Karpas-422 (cell line): Measurements from ENCODE around the gene TM9SF2. TPM values are rescaled to one million over a fixed set of nuclear protein-coding genes. Genes with fewer than 3 reads are reported as not detected.
A peak's percentile ranks its signal among the peaks of the same experiment; 100 is the strongest.

Experiments used
- DNase-seq: peaks from one replicate; pipeline ENCODE4 v3.0.0-alpha.2; 2015
- H2AFZ ChIP-seq: fragments of 200-600 bp; sonication (generic); 2 replicates; pipeline ENCODE4 v1.6.1; 2014; ENCODE audit warnings: antibody characterized with exemption, low read length, mixed read lengths
- H3K27ac ChIP-seq: fragments of 200-600 bp; sonication (generic); 2 replicates; pipeline ENCODE4 v1.5.1; 2014; ENCODE audit warnings: mild to moderate bottlenecking, low read length, moderate library complexity
- H3K27me3 ChIP-seq: fragments of 200-600 bp; sonication (generic); 2 replicates; pipeline ENCODE4 v1.6.1; 2014; ENCODE audit warnings: low read length, mixed read lengths
- H3K36me3 ChIP-seq: fragments of 200-600 bp; sonication (generic); 2 replicates; pipeline ENCODE4 v1.6.1; 2014; ENCODE audit warnings: low read length, mixed read lengths; ENCODE audit not compliant: insufficient read depth
- H3K4me1 ChIP-seq: fragments of 200-600 bp; sonication (generic); 2 replicates; pipeline ENCODE4 v1.6.1; 2014; ENCODE audit warnings: mild to moderate bottlenecking, low read length, mixed read lengths
- H3K4me2 ChIP-seq: fragments of 200-600 bp; sonication (generic); 2 replicates; pipeline ENCODE4 v1.6.1; 2014; ENCODE audit warnings: low read length, low read depth, mild to moderate bottlenecking; ENCODE audit not compliant: poor library complexity, severe bottlenecking
- H3K4me3 ChIP-seq: fragments of 200-600 bp; sonication (generic); 2 replicates; pipeline ENCODE4 v1.5.1; 2014; ENCODE audit warnings: mild to moderate bottlenecking, antibody characterized with exemption, low read length, mixed read lengths
- H3K79me2 ChIP-seq: fragments of 200-600 bp; sonication (generic); 2 replicates; pipeline ENCODE4 v1.6.1; 2014; ENCODE audit warnings: mild to moderate bottlenecking, low read length, mixed read lengths
- H3K9ac ChIP-seq: fragments of 200-600 bp; sonication (generic); 2 replicates; pipeline ENCODE4 v1.6.0; 2014; ENCODE audit warnings: low read length
- H3K9me2 ChIP-seq: fragments of 200-600 bp; sonication (generic), shearing (Covaris generic); replicated peaks from 2 replicates; pipeline ENCODE4 v1.6.0; 2014; ENCODE audit warnings: mild to moderate bottlenecking, low read length, moderate library complexity; ENCODE audit not compliant: insufficient read depth
- H3K9me3 ChIP-seq: fragments of 300-700, 200-600 bp; sonication (generic); 2 replicates; pipeline ENCODE4 v1.6.1; 2014; ENCODE audit warnings: low read length, mixed read lengths
- H4K20me1 ChIP-seq: fragments of 200-600 bp; sonication (generic); 2 replicates; pipeline ENCODE4 v1.6.1; 2014; ENCODE audit warnings: mild to moderate bottlenecking, antibody characterized with exemption, low read length, low read depth; ENCODE audit not compliant: insufficient read depth
- total RNA-seq: library from RNA; depleted of rRNA; stranded (reverse); fragments of >200 nt; shearing (Covaris generic); gene quantifications from 2 replicates; pipeline ENCODE4 v1.2.3, GENCODE V29; 2014; ENCODE audit warnings: low replicate concordance

TM9SF2 gene
- total RNA-seq, 1 experiment from 2014 or later, result 134 TPM

- no peaks in the 10 kb centered on the region for H3K36me3 ChIP-seq
- no peaks in the 10 kb centered on the region for H3K27me3 ChIP-seq
- H4K20me1 ChIP-seq, result no peaks in the 10 kb centered on the region
- peak overlapping the region; percentile 64 for H2AFZ ChIP-seq
- H3K4me3 ChIP-seq, result peak overlapping the region; percentile 83
- peaks cover 24% of the 10 kb centered on the region for H3K79me2 ChIP-seq
- H3K9me2 ChIP-seq, result no peaks in the 10 kb centered on the region
- H3K4me1 ChIP-seq, result peaks cover 51% of the 10 kb centered on the region
- H3K4me2 ChIP-seq, result peak overlapping the region; percentile 98
- H3K9me3 ChIP-seq, result no peaks in the 10 kb centered on the region
- peak; percentile 99 for DNase-seq
- peak overlapping the region; percentile 70 for H3K27ac ChIP-seq
- peak overlapping the region; percentile 84 for H3K9ac ChIP-seq
Observed at GRCh38 chr13:99498171-99499161, 2.8 kb upstream of the TM9SF2 start.

GRCh38 chr13:99500839-99501183 lies 461 bp upstream of the TM9SF2 start:
- no peaks in the 10 kb centered on the region for H3K9me3 ChIP-seq
- H2AFZ ChIP-seq, result peak overlapping the region; percentile 21; the same call in 1 of the 2 replicates
- H3K79me2 ChIP-seq, result peaks cover 47% of the 10 kb centered on the region
- peak overlapping the region; percentile 87 for H3K9ac ChIP-seq
- H3K4me3 ChIP-seq, result peak overlapping the region; percentile 85
- H3K27ac ChIP-seq, result peak overlapping the region; percentile 48
- peak overlapping the region; percentile 98 for H3K4me2 ChIP-seq
- H4K20me1 ChIP-seq, result 0 out of 2 replicates have a peak, but pooled peaks cover 6% of the 10 kb centered on the region
- H3K36me3 ChIP-seq, result no peaks in the 10 kb centered on the region
- H3K27me3 ChIP-seq, result no peaks in the 10 kb centered on the region
- DNase-seq, result no peak
- H3K9me2 ChIP-seq, result no peaks in the 10 kb centered on the region
- H3K4me1 ChIP-seq, result peaks cover 69% of the 10 kb centered on the region

- Histone ChIP-seq H3K4me1 (peaks cover 69% of the 10 kb centered on the region), H3K27ac (peak overlapping the region; percentile 88)
Observed at GRCh38 chr13:99501848-99502301, 603 bp downstream of the TM9SF2 start.

GRCh38 chr13:99505814-99506269 lies 4.6 kb downstream of the TM9SF2 start:
- peaks cover 60% of the 10 kb centered on the region for H3K4me1 ChIP-seq
- H2AFZ ChIP-seq, result no peak overlapping the region
- no peaks in the 10 kb centered on the region for H3K27me3 ChIP-seq
- DNase-seq, result peak; percentile 74
- H3K9me3 ChIP-seq, result no peaks in the 10 kb centered on the region
- peak overlapping the region; percentile 85 for H3K4me3 ChIP-seq
- peak overlapping the region; percentile 88 for H3K27ac ChIP-seq
- peaks cover 94% of the 10 kb centered on the region for H3K79me2 ChIP-seq
- H4K20me1 ChIP-seq, result peaks cover 27% of the 10 kb centered on the region; the same call in 1 of the 2 replicates
- peaks cover 23% of the 10 kb centered on the region for H3K36me3 ChIP-seq
- H3K4me2 ChIP-seq, result peak overlapping the region; percentile 98
- H3K9me2 ChIP-seq, result no peaks in the 10 kb centered on the region
- H3K9ac ChIP-seq, result peak overlapping the region; percentile 46

More at GRCh38 chr13:99501848-99502301, 603 bp downstream of the TM9SF2 start:
- Histone ChIP-seq H3K9me3 (no peaks in the 10 kb centered on the region), H3K4me3 (peak overlapping the region; percentile 85), H4K20me1 (peaks cover 13% of the 10 kb centered on the region; the same call in 1 of the 2 replicates), H3K4me2 (peak overlapping the region; percentile 98), H3K27me3 (no peaks in the 10 kb centered on the region), H2AFZ (0 out of 2 replicates have a peak overlapping the region, but pooled peaks have one; percentile 33), H3K9me2 (no peaks in the 10 kb centered on the region), H3K79me2 (peaks cover 58% of the 10 kb centered on the region), H3K9ac (peak overlapping the region; percentile 87), H3K36me3 (no peaks in the 10 kb centered on the region)
- peak; percentile 70 for DNase-seq

GRCh38 chr13:99506634-99507033 lies 5.4 kb downstream of the TM9SF2 start:
- Histone ChIP-seq H3K79me2 (peaks cover 99% of the 10 kb centered on the region), H3K9me2 (no peaks in the 10 kb centered on the region), H2AFZ (no peak overlapping the region), H3K9ac (peak overlapping the region; percentile 46), H3K36me3 (peaks cover 23% of the 10 kb centered on the region), H3K4me1 (peaks cover 68% of the 10 kb centered on the region), H3K27ac (peak overlapping the region; percentile 88), H4K20me1 (peaks cover 27% of the 10 kb centered on the region; the same call in 1 of the 2 replicates), H3K9me3 (no peaks in the 10 kb centered on the region), H3K4me3 (peak overlapping the region; percentile 85), H3K4me2 (peak overlapping the region; percentile 98), H3K27me3 (no peaks in the 10 kb centered on the region)
- DNase-seq, result peak; percentile 86

- no peaks in the 10 kb centered on the region for H3K9me2 ChIP-seq
- peaks cover 99% of the 10 kb centered on the region for H3K79me2 ChIP-seq
- H3K9me3 ChIP-seq, result no peaks in the 10 kb centered on the region
- no peak for DNase-seq
- H3K4me1 ChIP-seq, result peaks cover 72% of the 10 kb centered on the region
- no peak overlapping the region for H2AFZ ChIP-seq
- peak overlapping the region; percentile 85 for H3K4me3 ChIP-seq
- H3K27me3 ChIP-seq, result no peaks in the 10 kb centered on the region
- peak overlapping the region; percentile 88 for H3K27ac ChIP-seq
- peak overlapping the region; percentile 98 for H3K4me2 ChIP-seq
- peaks cover 27% of the 10 kb centered on the region; the same call in 1 of the 2 replicates for H4K20me1 ChIP-seq
- peak overlapping the region; percentile 37; the same call in 1 of the 2 replicates for H3K9ac ChIP-seq
- peaks cover 23% of the 10 kb centered on the region for H3K36me3 ChIP-seq
Observed at GRCh38 chr13:99507054-99507453, 5.8 kb downstream of the TM9SF2 start.

- no peak for DNase-seq
- peak overlapping the region; percentile 98 for H3K4me2 ChIP-seq
Observed at GRCh38 chr13:99507551-99507950, 6.3 kb downstream of the TM9SF2 start.

GRCh38 chr13:99507986-99508385 lies 6.7 kb downstream of the TM9SF2 start:
- peaks cover 74% of the 10 kb centered on the region for H3K4me1 ChIP-seq

More at GRCh38 chr13:99507551-99507950, 6.3 kb downstream of the TM9SF2 start:
- peak overlapping the region; percentile 88 for H3K27ac ChIP-seq
- peaks cover 74% of the 10 kb centered on the region for H3K4me1 ChIP-seq
- H2AFZ ChIP-seq, result no peak overlapping the region
- H3K9ac ChIP-seq, result peak overlapping the region; percentile 37
- H4K20me1 ChIP-seq, result peaks cover 27% of the 10 kb centered on the region; the same call in 1 of the 2 replicates
- no peaks in the 10 kb centered on the region for H3K27me3 ChIP-seq
- H3K36me3 ChIP-seq, result peaks cover 23% of the 10 kb centered on the region
- H3K79me2 ChIP-seq, result peaks cover 99% of the 10 kb centered on the region
- no peaks in the 10 kb centered on the region for H3K9me2 ChIP-seq
- H3K9me3 ChIP-seq, result no peaks in the 10 kb centered on the region
- peak overlapping the region; percentile 16; the same call in 1 of the 2 replicates for H3K4me3 ChIP-seq

More at GRCh38 chr13:99507986-99508385, 6.7 kb downstream of the TM9SF2 start:
- Histone ChIP-seq H4K20me1 (peaks cover 27% of the 10 kb centered on the region; the same call in 1 of the 2 replicates), H2AFZ (no peak overlapping the region), H3K27me3 (no peaks in the 10 kb centered on the region), H3K27ac (peak overlapping the region; percentile 88), H3K4me3 (peak overlapping the region; percentile 16; the same call in 1 of the 2 replicates), H3K79me2 (peaks cover 99% of the 10 kb centered on the region), H3K36me3 (peaks cover 23% of the 10 kb centered on the region), H3K9me3 (no peaks in the 10 kb centered on the region), H3K9me2 (no peaks in the 10 kb centered on the region), H3K9ac (peak overlapping the region; percentile 37), H3K4me2 (peak overlapping the region; percentile 98)
- DNase-seq, result no peak
